Gastrocnemius medialis (tissue), 4 donors: Measurements from ENCODE around the gene AP1B1. TPM values are rescaled to one million over a fixed set of nuclear protein-coding genes. Genes with fewer than 3 reads are reported as not detected.

Experiments
- ATAC-seq, 2 donors: fragments of 150-250 bp; one replicate each; pipeline ENCODE4 v1.9.1; 2016
- DNase-seq, 2 donors: peaks; one replicate each; pipeline ENCODE4 v3.0.0-alpha.2; 2019
- H3K27ac ChIP-seq, 4 donors: fragments of 200-600 bp; sonication (generic); 1 replicate in 1 of 4; 2 replicates in 3 of 4; pipeline ENCODE4 v1.5.1; 2016 to 2018; ENCODE audit warnings: mild to moderate bottlenecking in 2 of 4, moderate library complexity in 1 of 4
- H3K27me3 ChIP-seq, 3 donors: fragments of 200-600 bp; sonication (generic) in 2 of 3; 1 replicate in 1 of 3; 2 replicates in 2 of 3; pipeline versions ENCODE4 v1.5.1 to v1.6.0; 2016 to 2019; ENCODE audit warnings: mild to moderate bottlenecking in 1 of 3, moderate library complexity in 1 of 3
- H3K36me3 ChIP-seq, 2 donors: fragments of 200-600 bp; sonication (generic) in 1 of 2; one replicate each; pipeline ENCODE4 v1.5.1; 2017 to 2018
- H3K4me1 ChIP-seq, 2 donors: fragments of 200-600 bp; sonication (generic) in 1 of 2; one replicate each; pipeline ENCODE4 v1.5.1; 2016 to 2017; ENCODE audit warnings: mild to moderate bottlenecking in 2 of 2
- H3K4me3 ChIP-seq, 4 donors: fragments of 200-600 bp; sonication (generic) in 3 of 4; 1 replicate in 1 of 4; 2 replicates in 3 of 4; pipeline ENCODE4 v1.5.1; 2016 to 2019; ENCODE audit warnings: mild to moderate bottlenecking in 2 of 4
- H3K9me3 ChIP-seq, 3 donors: fragments of 200-600 bp; sonication (generic) in 2 of 3; 1 replicate in 1 of 3; 2 replicates in 2 of 3; pipeline ENCODE4 v1.5.1; 2016 to 2019
- POLR2A ChIP-seq, 2 donors: fragments of 450-650 bp; IDR thresholded peaks; one replicate each; pipeline ENCODE4 v1.6.1; 2017; ENCODE audit warnings: antibody characterized with exemption in 2 of 2, mild to moderate bottlenecking in 2 of 2, moderate library complexity in 2 of 2
- in situ Hi-C, 4 donors: fragments of 200-750 bp; cut with MboI; loops; one replicate each; pipeline versions ENCODE4 v1.15.0 to v1.8.0; 2017; ENCODE audit warnings: low sequenced_read_pairs in 4 of 4
- intact Hi-C: fragments of 100-400 bp; cut with DNase I; formaldehyde crosslinking; loops from one replicate; pipeline ENCODE4 v1.15.1; 2023; ENCODE audit warnings: low total_unique reads
- total RNA-seq, 4 donors: library from RNA; depleted of rRNA; stranded (reverse); fragments of >200 nt; gene quantifications; one replicate each; pipeline versions ENCODE4 v1.1.0 to v1.2.3, GENCODE V29; 2016
- TF ChIP-seq, protein P1 (sequence below), 5 experiments: fragments of 450-650 bp in 3 of 5; fragments of 200-600 bp in 2 of 5; sonication (generic) in 2 of 5; IDR thresholded peaks in 4 of 5; conservative IDR thresholded peaks in 1 of 5; 1 replicate in 4 of 5; 2 replicates in 1 of 5; pipeline ENCODE4 v1.5.1; 2016 to 2019; ENCODE audit warnings: antibody characterized with exemption in 5 of 5, mild to moderate bottlenecking in 3 of 5, moderate library complexity in 3 of 5

The AP1B1 gene
- total RNA-seq, 4 donors from 2014 or later: 26.5 to 44.6 (median 37.3) TPM

DNA sequence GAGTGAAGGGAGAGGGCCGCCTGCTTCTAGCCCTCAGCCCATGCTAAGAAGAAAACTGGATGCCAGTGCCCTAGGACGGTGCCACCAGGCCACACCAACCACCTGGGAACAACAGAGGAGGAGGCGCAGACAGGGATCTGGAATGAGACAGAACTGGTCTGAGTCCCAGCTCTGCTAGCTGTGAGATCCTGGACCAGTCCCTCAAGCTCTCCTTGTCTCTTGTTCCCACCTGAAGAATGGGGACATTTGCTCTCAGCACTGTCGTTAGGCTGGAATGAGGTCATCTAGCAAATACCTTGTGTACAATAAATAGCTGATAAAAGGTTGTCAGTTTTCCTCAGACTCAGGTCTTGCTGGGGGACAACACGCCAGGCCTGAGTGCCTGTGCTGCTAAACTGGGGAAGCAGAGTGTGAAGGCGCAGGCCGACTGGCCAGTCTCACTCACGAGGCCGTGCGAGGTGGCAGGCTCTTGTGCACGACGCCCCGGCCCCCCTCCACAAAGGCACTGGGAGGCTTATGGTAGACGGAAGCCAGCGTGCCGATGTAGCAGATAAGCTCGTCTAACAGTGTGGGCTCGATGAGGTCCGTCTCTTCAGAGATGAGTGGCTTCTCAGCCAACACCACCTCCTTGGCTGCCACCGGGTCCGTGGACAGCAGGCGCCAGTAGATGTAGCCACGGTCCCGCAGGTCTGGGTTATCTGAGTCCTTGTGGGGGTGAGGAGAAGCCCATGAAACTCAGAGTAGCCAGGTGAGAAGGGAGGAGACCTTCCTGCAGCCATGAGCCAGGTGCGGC, 47.1 kb downstream of the AP1B1 start:
- H3K4me1 ChIP-seq: peaks cover 53 to 58% of the 10 kb centered on the region in 2 donors
- in situ Hi-C loops: no loop called here
- no peak overlapping the region for H3K27ac ChIP-seq
- no peaks in the 10 kb centered on the region for H3K9me3 ChIP-seq
- H3K4me3 ChIP-seq: no peak overlapping the region
- peaks cover 0 to 48% of the 10 kb centered on the region in 2 donors for H3K36me3 ChIP-seq
- intact Hi-C loops: no loop called here
- no peak for ATAC-seq
- TF ChIP-seq POLR2A (IDR thresholded peaks at IDR 0.05): no peak
- TF ChIP-seq, protein P1, sequence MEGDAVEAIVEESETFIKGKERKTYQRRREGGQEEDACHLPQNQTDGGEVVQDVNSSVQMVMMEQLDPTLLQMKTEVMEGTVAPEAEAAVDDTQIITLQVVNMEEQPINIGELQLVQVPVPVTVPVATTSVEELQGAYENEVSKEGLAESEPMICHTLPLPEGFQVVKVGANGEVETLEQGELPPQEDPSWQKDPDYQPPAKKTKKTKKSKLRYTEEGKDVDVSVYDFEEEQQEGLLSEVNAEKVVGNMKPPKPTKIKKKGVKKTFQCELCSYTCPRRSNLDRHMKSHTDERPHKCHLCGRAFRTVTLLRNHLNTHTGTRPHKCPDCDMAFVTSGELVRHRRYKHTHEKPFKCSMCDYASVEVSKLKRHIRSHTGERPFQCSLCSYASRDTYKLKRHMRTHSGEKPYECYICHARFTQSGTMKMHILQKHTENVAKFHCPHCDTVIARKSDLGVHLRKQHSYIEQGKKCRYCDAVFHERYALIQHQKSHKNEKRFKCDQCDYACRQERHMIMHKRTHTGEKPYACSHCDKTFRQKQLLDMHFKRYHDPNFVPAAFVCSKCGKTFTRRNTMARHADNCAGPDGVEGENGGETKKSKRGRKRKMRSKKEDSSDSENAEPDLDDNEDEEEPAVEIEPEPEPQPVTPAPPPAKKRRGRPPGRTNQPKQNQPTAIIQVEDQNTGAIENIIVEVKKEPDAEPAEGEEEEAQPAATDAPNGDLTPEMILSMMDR (IDR thresholded peaks at IDR 0.05 in 4 of 5, conservative IDR thresholded peaks at IDR 0.05 in 1 of 5): no peak
- no peak for DNase-seq
- H3K27me3 ChIP-seq: no peaks in the 10 kb centered on the region

DNA sequence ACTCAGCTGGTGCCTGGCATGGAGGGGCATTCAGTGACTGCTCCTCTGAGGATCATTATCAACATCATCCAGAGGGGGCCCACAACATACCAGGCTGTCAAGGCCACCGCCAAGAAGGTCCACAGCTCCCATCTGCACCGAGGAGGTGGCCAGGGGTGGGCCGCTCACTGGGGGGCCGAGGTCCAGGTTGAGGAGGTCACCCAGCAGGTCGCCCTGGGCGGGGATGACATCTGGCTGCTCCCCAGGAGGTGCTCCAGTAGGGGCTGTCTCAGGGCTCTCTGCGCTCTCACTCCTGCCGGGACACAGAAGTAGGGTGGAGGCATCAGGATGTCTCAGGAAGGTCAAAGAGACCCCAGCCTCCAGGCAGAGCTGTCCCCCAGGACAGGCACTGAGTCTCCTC, 47.8 kb downstream of the AP1B1 start:
- Histone ChIP-seq H3K4me1 (peaks cover 53 to 55% of the 10 kb centered on the region in 2 donors), H3K27me3 (no peaks in the 10 kb centered on the region), H3K4me3 (no peak overlapping the region), H3K27ac (no peak overlapping the region), H3K36me3 (peaks cover 0 to 50% of the 10 kb centered on the region in 2 donors), H3K9me3 (no peaks in the 10 kb centered on the region)
- TF ChIP-seq, protein P1 (IDR thresholded peaks at IDR 0.05 in 4 of 5, conservative IDR thresholded peaks at IDR 0.05 in 1 of 5): no peak
- intact Hi-C loops (no loop called here), in situ Hi-C loops (no loop called here)
- DNase-seq (no peak), ATAC-seq (no peak)

DNA sequence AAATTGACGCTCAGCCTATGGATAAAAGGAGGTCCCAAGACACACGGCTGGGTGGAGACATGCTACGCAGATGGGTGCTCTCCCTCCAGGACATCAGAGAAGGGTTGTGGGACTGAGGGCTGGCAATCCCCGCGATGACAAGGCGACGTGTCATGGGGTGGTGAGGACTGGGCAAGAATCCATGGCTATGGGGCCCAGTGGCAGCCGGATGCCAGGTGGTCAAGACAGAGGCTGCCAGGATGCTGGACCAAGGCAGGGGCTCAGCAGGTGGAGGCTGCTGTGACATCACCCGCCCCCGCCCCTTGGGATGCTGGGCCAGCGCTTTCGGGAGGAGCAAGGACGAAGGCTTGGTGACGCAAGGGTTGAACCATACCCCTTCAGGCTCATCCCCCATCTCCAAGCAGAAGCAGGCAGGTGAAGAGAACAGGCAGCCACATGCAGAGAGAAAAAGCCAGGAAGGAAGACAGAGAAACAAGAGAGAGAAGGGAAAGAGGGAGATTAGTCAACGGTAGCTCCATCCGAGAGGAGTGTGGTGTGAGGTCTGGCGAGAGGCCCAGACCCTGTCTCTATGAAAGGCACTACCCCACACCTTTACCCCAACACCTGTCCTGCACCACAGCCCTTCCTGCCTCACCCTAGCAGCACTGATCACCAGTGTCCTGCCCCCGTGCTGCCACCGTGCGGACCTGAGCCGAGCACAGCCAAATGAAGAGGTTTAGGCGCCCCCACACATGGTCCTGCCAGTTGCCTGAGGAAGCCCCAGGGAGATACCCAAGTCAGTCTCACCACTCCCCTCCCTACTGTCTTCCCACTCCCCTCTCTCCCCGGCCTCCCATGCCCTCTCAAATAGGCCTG, 48.8 kb downstream of the AP1B1 start:
- Histone ChIP-seq H3K27ac (peak overlapping the region in 1 of 4 donors; percentile 96), H3K9me3 (no peaks in the 10 kb centered on the region), H3K4me3 (no peak overlapping the region), H3K4me1 (peaks cover 46 to 47% of the 10 kb centered on the region in 2 donors), H3K36me3 (peaks cover 0 to 55% of the 10 kb centered on the region in 2 donors), H3K27me3 (no peaks in the 10 kb centered on the region)
- in situ Hi-C loops: no loop called here
- DNase-seq: no peak
- no peak for ATAC-seq
- TF ChIP-seq, protein P1 (IDR thresholded peaks at IDR 0.05 in 4 of 5, conservative IDR thresholded peaks at IDR 0.05 in 1 of 5): no peak
- no peak for TF ChIP-seq POLR2A (IDR thresholded peaks at IDR 0.05)
- intact Hi-C loops: no loop called here

DNA sequence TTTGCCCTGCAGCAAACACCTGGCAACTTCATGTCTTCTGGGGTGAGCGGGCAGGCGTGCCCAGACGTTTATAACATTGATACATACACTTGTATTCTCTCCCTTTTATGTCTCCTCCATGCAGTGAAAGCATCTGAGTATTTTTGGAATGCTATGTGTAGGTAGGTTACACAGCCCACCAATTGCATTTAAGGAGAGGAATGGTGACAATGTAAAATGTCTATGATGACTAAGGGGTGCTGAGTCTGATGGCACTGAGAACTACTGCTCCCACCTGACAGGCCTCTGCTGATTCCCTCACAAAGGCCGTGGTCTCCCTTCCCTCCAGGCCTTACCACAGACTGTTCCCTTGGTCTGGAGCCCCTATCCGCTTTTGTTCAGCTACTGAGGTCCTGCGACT, 50.0 kb downstream of the AP1B1 start:
- peaks cover 0 to 65% of the 10 kb centered on the region in 2 donors for H3K36me3 ChIP-seq
- no peaks in the 10 kb centered on the region for H3K27me3 ChIP-seq
- in situ Hi-C loops (no loop called here), intact Hi-C loops (no loop called here)
- H3K27ac ChIP-seq: peak overlapping the region; percentile 84 to 96 (median 89)
- no peak overlapping the region for H3K4me3 ChIP-seq
- no peaks in the 10 kb centered on the region for H3K9me3 ChIP-seq
- ATAC-seq (no peak), DNase-seq (no peak)
- H3K4me1 ChIP-seq: peaks cover 34 to 40% of the 10 kb centered on the region in 2 donors
- no peak for TF ChIP-seq POLR2A (IDR thresholded peaks at IDR 0.05)
- TF ChIP-seq, protein P1 (IDR thresholded peaks at IDR 0.05 in 4 of 5, conservative IDR thresholded peaks at IDR 0.05 in 1 of 5): no peak
